ENCODE measurements around the gene LY9.

DNA sequence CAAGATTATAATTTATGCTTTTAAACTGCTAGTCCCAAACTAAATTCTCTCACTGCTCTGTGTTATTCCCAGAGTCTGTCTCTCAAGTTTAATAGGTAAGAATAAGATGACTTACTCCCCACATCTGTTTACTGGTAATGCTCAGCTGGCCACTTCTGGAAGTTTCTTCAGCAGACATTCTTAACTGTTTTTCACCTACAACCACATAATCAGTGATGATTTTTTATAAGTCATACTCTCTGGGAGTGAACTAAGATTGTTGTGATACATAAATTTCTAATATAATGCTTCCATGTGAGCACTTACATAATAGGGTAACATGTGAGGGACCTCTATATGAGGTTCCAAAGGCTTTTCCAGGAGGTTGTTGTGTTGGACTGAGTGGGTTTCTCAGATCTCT, 48.3 kb upstream of the LY9 start:
- no peak for TF ChIP-seq CTCF (IDR thresholded peaks at IDR 0.05)
- no peak for TF ChIP-seq POLR2A (IDR thresholded peaks at IDR 0.05)
- no peak for TF ChIP-seq EP300 (IDR thresholded peaks at IDR 0.05)

Measured in suprapubic skin (tissue), 3 donors.